ENCODE results near the gene DCDC2.
A peak's percentile ranks its signal among the peaks of the same experiment; 100 is the strongest.
"Not testable (repeated sequence)": the region's sequence is repeated elsewhere in the genome, so short reads cannot be mapped to it uniquely, and the experiment has no call there.

Gene DCDC2

GRCh38 chr6:24223115-24223919 lies 134.5 kb downstream of the DCDC2 start:
- no peak for DNase-seq

- DNase-seq = no peak
Measured at GRCh38 chr6:24219670-24220069, 138.2 kb downstream of the DCDC2 start.

- no peak for DNase-seq
Measured at GRCh38 chr6:24214984-24215383, 142.9 kb downstream of the DCDC2 start.

- no peak for DNase-seq
Measured at GRCh38 chr6:24207413-24207812, 150.4 kb downstream of the DCDC2 start.

- peak; percentile 52 for DNase-seq
Measured at GRCh38 chr6:24205020-24205492, 152.8 kb downstream of the DCDC2 start.

GRCh38 chr6:24204113-24204512 lies 153.7 kb downstream of the DCDC2 start:
- not testable (repeated sequence) for DNase-seq

- DNase-seq = no peak
Measured at GRCh38 chr6:24197892-24198291, 160.0 kb downstream of the DCDC2 start.

- no peak for DNase-seq
Measured at GRCh38 chr6:24195836-24196597, 161.8 kb downstream of the DCDC2 start.

- no peak for DNase-seq
Measured at GRCh38 chr6:24194978-24195700, 162.7 kb downstream of the DCDC2 start.

- DNase-seq = no peak
Measured at GRCh38 chr6:24193364-24193763, 164.5 kb downstream of the DCDC2 start.

GRCh38 chr6:24191346-24191745 lies 166.5 kb downstream of the DCDC2 start:
- DNase-seq = no peak

- DNase-seq = no peak
Measured at GRCh38 chr6:24188578-24189080, 169.2 kb downstream of the DCDC2 start.

- no peak for DNase-seq
Measured at GRCh38 chr6:24187965-24188577, 169.8 kb downstream of the DCDC2 start.

- DNase-seq = no peak
Measured at GRCh38 chr6:24186349-24186748, 171.5 kb downstream of the DCDC2 start.

GRCh38 chr6:24183584-24183983 lies 174.3 kb downstream of the DCDC2 start:
- no peak for DNase-seq

- no peak for DNase-seq
Measured at GRCh38 chr6:24157886-24158285, 200.0 kb downstream of the DCDC2 start.

- no peak for DNase-seq
Measured at GRCh38 chr6:24154121-24154520, 203.7 kb downstream of the DCDC2 start.

- DNase-seq = no peak
Measured at GRCh38 chr6:24152014-24152413, 205.8 kb downstream of the DCDC2 start.

- DNase-seq = no peak
Measured at GRCh38 chr6:24149836-24150235, 208.0 kb downstream of the DCDC2 start.

- no peak for DNase-seq
Measured at GRCh38 chr6:24149296-24149695, 208.6 kb downstream of the DCDC2 start.

GRCh38 chr6:24148684-24149083 lies 209.2 kb downstream of the DCDC2 start:
- no peak for DNase-seq

GRCh38 chr6:24148154-24148570 lies 209.7 kb downstream of the DCDC2 start:
- no peak for DNase-seq
